HCT116 (cell line): ENCODE results near the gene PTPRF. TPM values are rescaled to one million over a fixed set of nuclear protein-coding genes. Genes with fewer than 3 reads are reported as not detected.

Source experiments
- ATAC-seq: fragments of 200-7000 bp; cut with Tn5 transposase; 2 replicates; pipeline ENCODE4 v1.9.1; 2020; ENCODE audit warnings: mild to moderate bottlenecking, moderate library complexity
- BruUV-seq: library from RNA; stranded (reverse); fragments of 400-500 nt; replicated peaks from 2 replicates; lab custom pipeline; 2021; lab: Mats Ljungman, UMichigan
- CTCF ChIA-PET: fragments of 300-600 bp; sonication (Branson Sonifier 250); formaldehyde crosslinking; loops from one replicate; lab custom pipeline; 2021; ENCODE audit warnings: antibody characterized with exemption; lab: Charles Lee
- POLR2A ChIA-PET: fragments of 300-600, 350-600 bp; sonication (Branson Sonifier 250); formaldehyde crosslinking; loops from one replicate; lab custom pipeline; 2021; ENCODE audit warnings: antibody characterized with exemption; lab: Charles Lee
- RAD21 ChIA-PET, 2 experiments: fragments of 300-600 bp; sonication (Branson Sonifier 250); formaldehyde crosslinking; loops; one replicate each; lab custom pipeline; 2023; ENCODE audit warnings: low total read pairs in 2 of 2; ENCODE audit not compliant: uncharacterized antibody in 2 of 2, unreplicated experiment in 2 of 2, low non-redundant PET in 1 of 2; lab: Charles Lee
- DNase-seq: peaks from one replicate; pipeline ENCODE4 v3.0.0-alpha.2; 2010; ENCODE audit warnings: low read depth, low spot score
- H2AFZ ChIP-seq: fragments of 200-600 bp; shearing (Covaris generic), sonication (generic); 2 replicates; pipeline ENCODE4 v1.6.1; 2017; ENCODE audit warnings: low read depth, mixed run types, mixed read lengths, antibody characterized with exemption, low read length; ENCODE audit not compliant: poor library complexity, severe bottlenecking
- H3K27ac ChIP-seq: 2 replicates; pipeline ENCODE4 v1.5.1; 2012; ENCODE audit warnings: low read depth, low read length
- H3K27me3 ChIP-seq: fragments of 200-600 bp; sonication (generic); 2 replicates; pipeline ENCODE4 v1.6.1; 2016; ENCODE audit warnings: mixed run types, low read length, mixed read lengths; ENCODE audit not compliant: insufficient read depth
- H3K36me3 ChIP-seq, 2 experiments: fragments of 200-500 bp in 1 of 2; fragments of 200-600 bp in 1 of 2; sonication (Bioruptor generic) in 1 of 2; sonication (generic) in 1 of 2; 2 replicates each; pipeline versions ENCODE4 v1.5.1 to v1.6.1; 2014 to 2016; ENCODE audit warnings: low read length in 2 of 2, inconsistent platforms in 1 of 2, mixed read lengths in 1 of 2, mixed run types in 1 of 2; ENCODE audit not compliant: insufficient read depth in 2 of 2, control insufficient read depth in 1 of 2
- H3K4me1 ChIP-seq, 2 experiments: fragments of 200-600 bp in 1 of 2; sonication (generic) in 1 of 2; 2 replicates each; pipeline versions ENCODE4 v1.5.1 to v1.6.1; 2012 to 2017; ENCODE audit warnings: low read length in 2 of 2, inconsistent platforms in 1 of 2, mild to moderate bottlenecking in 1 of 2, mixed read lengths in 1 of 2, mixed run types in 1 of 2, moderate library complexity in 1 of 2; ENCODE audit not compliant: insufficient read depth in 2 of 2, control insufficient read depth in 1 of 2
- H3K4me2 ChIP-seq: fragments of 200-600 bp; sonication (generic); 2 replicates; pipeline ENCODE4 v1.6.1; 2017; ENCODE audit warnings: mixed run types, low read length, mixed read lengths
- H3K4me3 ChIP-seq, 2 experiments: fragments of 200-600 bp in 1 of 2; sonication (generic) in 1 of 2; replicated peaks in 1 of 2; 2 replicates each; pipeline ENCODE4 v1.5.1; 2011 to 2016; ENCODE audit warnings: low read length in 2 of 2, control low read depth in 1 of 2, low read depth in 1 of 2, mild to moderate bottlenecking in 1 of 2, mixed read lengths in 1 of 2, mixed run types in 1 of 2
- H3K79me2 ChIP-seq: fragments of 200-600 bp; sonication (generic); 2 replicates; pipeline ENCODE4 v1.6.1; 2017; ENCODE audit warnings: mild to moderate bottlenecking, mixed run types, low read length, moderate library complexity, mixed read lengths; ENCODE audit not compliant: insufficient read depth
- H3K9ac ChIP-seq: fragments of 200-600 bp; sonication (generic); 2 replicates; pipeline ENCODE4 v1.6.1; 2016; ENCODE audit warnings: low read length, mixed read lengths
- H3K9me2 ChIP-seq: fragments of 200-600 bp; sonication (generic), shearing (Covaris generic); 2 replicates; pipeline ENCODE4 v1.6.1; 2017; ENCODE audit warnings: mixed run types, mild to moderate bottlenecking, moderate library complexity; ENCODE audit not compliant: insufficient read depth
- H3K9me3 ChIP-seq, 2 experiments: fragments of 200-500 bp in 1 of 2; fragments of 200-600 bp in 1 of 2; sonication (Bioruptor generic) in 1 of 2; sonication (generic) in 1 of 2; 2 replicates each; pipeline ENCODE4 v1.6.1; 2014 to 2017; ENCODE audit warnings: low read length in 2 of 2, mixed read lengths in 2 of 2, inconsistent platforms in 1 of 2, low read depth in 1 of 2, mild to moderate bottlenecking in 1 of 2, mixed run types in 1 of 2, moderate library complexity in 1 of 2; ENCODE audit not compliant: control insufficient read depth in 1 of 2, insufficient read depth in 1 of 2
- H4K20me1 ChIP-seq: fragments of 200-600 bp; sonication (generic), shearing (Covaris generic); 2 replicates; pipeline ENCODE4 v1.6.1; 2017; ENCODE audit warnings: mixed run types, mild to moderate bottlenecking, moderate library complexity; ENCODE audit not compliant: insufficient read depth
- CBX3 ChIP-seq: IDR thresholded peaks from 2 replicates; pipeline ENCODE4 v1.6.1; 2012; ENCODE audit warnings: low read depth
- CEBPB ChIP-seq: IDR thresholded peaks from 2 replicates; pipeline ENCODE4 v1.6.1; 2012; ENCODE audit warnings: low read depth
- EGR1 ChIP-seq: IDR thresholded peaks from 2 replicates; pipeline ENCODE4 v1.6.1; 2012; ENCODE audit warnings: low read depth
- FOSL1 ChIP-seq: IDR thresholded peaks from 2 replicates; pipeline ENCODE4 v1.6.1; 2012; ENCODE audit warnings: low read depth
- JUND ChIP-seq: IDR thresholded peaks from 2 replicates; pipeline ENCODE4 v1.6.1; 2012
- MAX ChIP-seq: IDR thresholded peaks from 2 replicates; pipeline ENCODE4 v1.6.1; 2012
- POLR2A ChIP-seq: IDR thresholded peaks from 2 replicates; pipeline ENCODE4 v1.7.0; 2011; ENCODE audit warnings: borderline replicate concordance; ENCODE audit not compliant: insufficient read depth, insufficient read length; ENCODE audit errors: extremely low read depth
- POLR2AphosphoS5 ChIP-seq: IDR thresholded peaks from 2 replicates; pipeline ENCODE4 v1.6.1; 2011; ENCODE audit warnings: mild to moderate bottlenecking, low read depth, low read length, moderate library complexity
- RAD21 ChIP-seq: IDR thresholded peaks from 2 replicates; pipeline ENCODE4 v1.6.1; 2012; ENCODE audit warnings: low read depth, mild to moderate bottlenecking
- REST ChIP-seq: IDR thresholded peaks from 2 replicates; pipeline ENCODE4 v1.6.1; 2012; ENCODE audit warnings: low read depth
- SRF ChIP-seq: IDR thresholded peaks from 2 replicates; pipeline ENCODE4 v1.6.1; 2012; ENCODE audit warnings: low read depth
- YY1 ChIP-seq: IDR thresholded peaks from 2 replicates; pipeline ENCODE4 v1.6.1; 2011; ENCODE audit warnings: low read length, low read depth, moderate library complexity, mild to moderate bottlenecking; ENCODE audit not compliant: insufficient replicate concordance; ENCODE audit errors: extremely low read depth
- ZNF274 ChIP-seq: fragments of 200-500 bp; sonication (Bioruptor generic); IDR thresholded peaks from 2 replicates; pipeline ENCODE4 v1.6.1; 2014; ENCODE audit warnings: mild to moderate bottlenecking, low read depth, low read length, inconsistent platforms
- intact Hi-C: fragments of 100-400 bp; cut with micrococcal nuclease; formaldehyde crosslinking; loops from 2 replicates; pipeline ENCODE4 v1.10.0; 2022
- total RNA-seq: library from RNA; stranded (reverse); gene quantifications from one replicate; pipeline ENCODE4 v1.2.1, GENCODE V29; 2021; ENCODE audit not compliant: unreplicated experiment
- TF ChIP-seq, protein P1 (sequence below), 3 experiments: fragments of 200-600 bp in 1 of 3; sonication (generic) in 1 of 3; IDR thresholded peaks in 2 of 3; conservative IDR thresholded peaks in 1 of 3; 2 replicates each; pipeline ENCODE4 v1.5.1; 2012 to 2017; ENCODE audit warnings: low read depth in 2 of 3, low read length in 2 of 3, antibody characterized with exemption in 1 of 3, borderline replicate concordance in 1 of 3, control low read depth in 1 of 3, mild to moderate bottlenecking in 1 of 3, mixed read lengths in 1 of 3, mixed run types in 1 of 3, moderate library complexity in 1 of 3; ENCODE audit not compliant: insufficient read depth in 1 of 3

The PTPRF gene
- total RNA-seq, 1 experiment from 2014 or later: 224 TPM

DNA sequence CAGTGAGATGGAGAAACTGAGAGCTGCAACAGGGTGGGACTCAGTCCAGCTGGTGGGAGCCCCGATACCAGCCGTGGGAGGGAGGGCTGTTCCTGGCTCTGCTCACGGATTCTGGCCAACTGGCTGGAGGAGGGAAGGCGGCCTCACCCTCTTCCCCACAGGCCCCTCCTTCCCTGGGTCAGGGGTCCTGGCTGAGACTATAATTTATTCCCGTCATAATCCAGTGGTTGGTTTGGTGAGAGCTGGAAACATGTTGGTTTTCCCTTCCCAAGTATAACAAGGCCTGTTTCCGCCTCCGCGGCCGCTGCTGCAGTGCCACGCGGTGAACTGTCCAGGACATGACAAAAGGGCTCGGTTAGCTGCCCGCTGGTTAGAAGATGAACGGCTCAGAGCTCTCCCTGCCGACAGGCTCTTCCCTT is 10.0 kb downstream of the PTPRF start (continued):
- TF ChIP-seq REST (no peak), ZNF274 (no peak), YY1 (no peak), POLR2AphosphoS5 (no peak), JUND (no peak)
- TF ChIP-seq, protein P1, sequence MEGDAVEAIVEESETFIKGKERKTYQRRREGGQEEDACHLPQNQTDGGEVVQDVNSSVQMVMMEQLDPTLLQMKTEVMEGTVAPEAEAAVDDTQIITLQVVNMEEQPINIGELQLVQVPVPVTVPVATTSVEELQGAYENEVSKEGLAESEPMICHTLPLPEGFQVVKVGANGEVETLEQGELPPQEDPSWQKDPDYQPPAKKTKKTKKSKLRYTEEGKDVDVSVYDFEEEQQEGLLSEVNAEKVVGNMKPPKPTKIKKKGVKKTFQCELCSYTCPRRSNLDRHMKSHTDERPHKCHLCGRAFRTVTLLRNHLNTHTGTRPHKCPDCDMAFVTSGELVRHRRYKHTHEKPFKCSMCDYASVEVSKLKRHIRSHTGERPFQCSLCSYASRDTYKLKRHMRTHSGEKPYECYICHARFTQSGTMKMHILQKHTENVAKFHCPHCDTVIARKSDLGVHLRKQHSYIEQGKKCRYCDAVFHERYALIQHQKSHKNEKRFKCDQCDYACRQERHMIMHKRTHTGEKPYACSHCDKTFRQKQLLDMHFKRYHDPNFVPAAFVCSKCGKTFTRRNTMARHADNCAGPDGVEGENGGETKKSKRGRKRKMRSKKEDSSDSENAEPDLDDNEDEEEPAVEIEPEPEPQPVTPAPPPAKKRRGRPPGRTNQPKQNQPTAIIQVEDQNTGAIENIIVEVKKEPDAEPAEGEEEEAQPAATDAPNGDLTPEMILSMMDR (IDR thresholded peaks at IDR 0.05 in 2 of 3, conservative IDR thresholded peaks at IDR 0.05 in 1 of 3; ENCODE audit: borderline replicate concordance in 1 of 3, insufficient read depth in 1 of 3, low read depth in 2 of 3, low read length in 2 of 3): no peak

GRCh38 chr1:43541141-43541540 is 10.5 kb downstream of the PTPRF start:
- Histone ChIP-seq H3K4me3 (no peak overlapping the region), H3K79me2 (peaks cover 99% of the 10 kb centered on the region), H3K9me3 (no peaks in the 10 kb centered on the region), H3K36me3 (peaks cover 16 to 49% of the 10 kb centered on the region in 2 experiments; a peak in 3 of 4 replicates), H3K9me2 (no peaks in the 10 kb centered on the region), H2AFZ (no peak overlapping the region), H3K27ac (no peak overlapping the region), H4K20me1 (peaks cover 6% of the 10 kb centered on the region; the same call in 1 of the 2 replicates), H3K4me1 (peaks cover 23 to 49% of the 10 kb centered on the region in 2 experiments; a peak in 3 of 4 replicates), H3K4me2 (no peak overlapping the region), H3K9ac (no peak overlapping the region)
- ATAC-seq: no peak
- ChIA-PET RAD21 (no interaction called here), CTCF (no interaction called here), POLR2A (no interaction called here)
- no TSS peak for BruUV-seq
- no peak for TF ChIP-seq CBX3
- no peak for TF ChIP-seq POLR2A
- TF ChIP-seq MAX: no peak
- TF ChIP-seq FOSL1: no peak
- no peak for TF ChIP-seq EGR1
- TF ChIP-seq CEBPB: no peak
- TF ChIP-seq ZNF274: no peak
- TF ChIP-seq SRF: no peak
- TF ChIP-seq POLR2AphosphoS5: no peak
- TF ChIP-seq RAD21: no peak
- TF ChIP-seq, all 23 proteins: peak for 0
- H3K27me3 ChIP-seq: no peaks in the 10 kb centered on the region
- DNase-seq: no peak
- intact Hi-C loops: no loop called here
